GM19035 (cell line): ENCODE data around the gene LSAMP.
A peak's percentile ranks its signal among the peaks of the same experiment; 100 is the strongest.
"Not testable (repeated sequence)": the region's sequence is repeated elsewhere in the genome, so short reads cannot be mapped to it uniquely, and the experiment has no call there.

Source experiments
- ATAC-seq: cut with Tn5 transposase; IDR thresholded peaks from one replicate; pipeline ENCODE4 v1.9.1; 2021; ENCODE audit not compliant: unreplicated experiment

Gene LSAMP

DNA sequence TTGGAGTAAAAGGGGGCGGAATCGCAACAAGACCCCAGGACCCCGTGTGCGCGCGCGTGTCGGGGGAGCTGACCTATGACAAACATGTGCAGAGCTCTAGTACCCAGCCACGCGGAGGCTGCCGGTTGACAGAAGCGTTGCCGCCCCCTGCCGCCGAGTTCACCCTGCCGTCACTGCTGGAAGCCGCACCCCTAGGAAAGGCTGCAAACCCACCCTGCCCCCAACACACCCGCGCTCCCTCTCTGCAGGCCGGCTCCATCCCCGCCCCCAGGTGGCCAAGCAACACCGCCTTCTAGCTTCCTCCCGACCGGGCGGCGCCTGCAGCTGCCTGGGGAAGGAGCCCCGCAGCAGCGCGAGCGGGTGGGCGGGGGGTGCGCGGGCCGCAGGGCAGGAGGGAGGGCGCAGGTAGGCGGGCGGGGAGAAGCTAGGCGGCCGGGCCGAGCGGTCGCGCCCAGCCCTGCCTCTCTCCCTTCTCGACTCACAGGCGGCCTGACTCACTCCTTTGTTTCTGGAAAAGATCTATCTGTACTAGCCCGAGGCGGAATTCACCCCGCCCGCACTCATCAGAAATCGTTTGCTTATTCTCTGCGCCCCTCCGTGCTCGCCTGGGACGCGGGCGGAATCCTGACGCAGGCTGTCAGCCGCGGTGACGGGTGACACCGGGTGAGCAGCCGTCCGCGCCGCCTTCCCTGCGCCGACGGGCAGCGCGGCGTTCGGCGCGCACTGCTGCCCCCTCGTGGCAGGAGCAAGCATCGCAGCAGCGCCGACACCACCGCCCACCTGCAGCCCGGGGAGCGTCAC lies 661.1 kb downstream of the LSAMP start:
- ATAC-seq = peak; percentile 88

DNA sequence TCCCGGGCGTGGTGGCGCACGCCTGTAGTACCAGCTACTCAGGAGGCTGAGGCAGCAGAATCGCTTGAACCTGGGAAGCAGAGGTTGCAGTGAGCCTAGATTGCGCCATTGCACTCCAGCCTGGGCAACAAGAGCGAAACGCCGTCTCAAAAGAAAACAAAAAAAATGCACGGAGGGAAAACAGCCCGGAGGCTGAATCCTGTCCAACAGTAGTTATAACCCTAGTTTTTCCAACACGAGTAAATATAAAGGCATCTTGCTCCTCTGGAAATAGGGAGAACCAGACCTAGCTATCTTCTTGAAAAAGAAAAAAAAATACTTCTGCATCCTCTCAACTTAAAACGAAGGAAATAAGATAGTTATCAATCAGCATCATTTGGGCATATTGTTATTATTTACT lies 661.9 kb downstream of the LSAMP start:
- ATAC-seq = not testable (repeated sequence)

DNA sequence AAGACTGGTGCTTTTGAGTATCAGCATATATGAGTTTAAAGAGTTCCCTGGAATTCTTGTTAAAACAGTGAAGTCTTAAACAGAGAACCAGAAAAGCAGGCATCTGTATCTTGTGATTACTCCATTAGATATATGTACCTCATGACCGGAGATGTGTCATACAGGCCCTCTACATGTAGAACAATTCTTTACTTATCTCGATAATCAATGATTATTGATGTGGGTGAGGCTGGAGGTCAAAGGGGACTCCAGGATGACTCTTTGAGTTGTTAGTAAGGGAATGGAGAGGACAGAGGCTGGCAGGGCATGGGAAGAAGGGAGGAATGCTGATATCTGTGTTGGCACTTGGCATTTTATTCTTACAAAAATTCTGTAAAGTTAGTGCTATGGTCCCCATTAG lies 666.3 kb downstream of the LSAMP start:
- ATAC-seq = no peak

DNA sequence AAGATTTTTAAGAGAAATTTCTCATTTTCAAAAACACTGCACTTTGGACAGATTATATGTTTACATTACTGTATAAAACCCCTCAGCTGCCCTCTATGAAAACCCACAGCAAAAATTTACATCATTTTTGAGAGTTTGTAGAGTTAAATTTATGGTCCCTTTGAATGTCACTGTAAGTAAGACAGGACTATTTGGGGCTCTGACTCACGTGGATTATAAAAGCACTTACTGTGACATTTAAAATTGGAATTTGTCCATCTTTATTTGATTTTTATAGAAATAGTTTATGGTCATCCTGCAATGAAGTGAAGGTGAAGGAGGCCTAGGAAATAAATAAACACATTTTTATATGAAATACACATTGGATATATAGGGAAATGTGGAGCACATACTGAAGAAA lies 672.3 kb downstream of the LSAMP start:
- ATAC-seq = no peak

DNA sequence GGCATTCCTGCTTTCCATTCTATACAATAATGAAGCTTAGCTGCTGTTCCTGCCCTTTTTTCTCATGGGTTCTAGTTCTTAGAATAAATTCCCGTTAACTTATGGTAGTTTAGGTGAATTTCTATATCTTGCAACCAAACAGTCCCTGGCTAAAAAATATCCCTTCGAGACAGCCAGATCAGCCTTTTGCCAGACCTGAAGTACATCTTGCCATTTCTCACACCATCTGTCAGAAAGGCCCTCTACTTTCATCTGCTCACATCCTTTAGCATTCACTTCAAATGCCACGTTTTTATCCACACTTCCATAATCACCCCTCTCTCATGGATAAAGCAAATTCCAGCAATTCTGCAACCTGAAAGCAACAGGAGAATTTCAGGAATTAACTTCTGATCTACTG lies 676.6 kb downstream of the LSAMP start:
- ATAC-seq = no peak

DNA sequence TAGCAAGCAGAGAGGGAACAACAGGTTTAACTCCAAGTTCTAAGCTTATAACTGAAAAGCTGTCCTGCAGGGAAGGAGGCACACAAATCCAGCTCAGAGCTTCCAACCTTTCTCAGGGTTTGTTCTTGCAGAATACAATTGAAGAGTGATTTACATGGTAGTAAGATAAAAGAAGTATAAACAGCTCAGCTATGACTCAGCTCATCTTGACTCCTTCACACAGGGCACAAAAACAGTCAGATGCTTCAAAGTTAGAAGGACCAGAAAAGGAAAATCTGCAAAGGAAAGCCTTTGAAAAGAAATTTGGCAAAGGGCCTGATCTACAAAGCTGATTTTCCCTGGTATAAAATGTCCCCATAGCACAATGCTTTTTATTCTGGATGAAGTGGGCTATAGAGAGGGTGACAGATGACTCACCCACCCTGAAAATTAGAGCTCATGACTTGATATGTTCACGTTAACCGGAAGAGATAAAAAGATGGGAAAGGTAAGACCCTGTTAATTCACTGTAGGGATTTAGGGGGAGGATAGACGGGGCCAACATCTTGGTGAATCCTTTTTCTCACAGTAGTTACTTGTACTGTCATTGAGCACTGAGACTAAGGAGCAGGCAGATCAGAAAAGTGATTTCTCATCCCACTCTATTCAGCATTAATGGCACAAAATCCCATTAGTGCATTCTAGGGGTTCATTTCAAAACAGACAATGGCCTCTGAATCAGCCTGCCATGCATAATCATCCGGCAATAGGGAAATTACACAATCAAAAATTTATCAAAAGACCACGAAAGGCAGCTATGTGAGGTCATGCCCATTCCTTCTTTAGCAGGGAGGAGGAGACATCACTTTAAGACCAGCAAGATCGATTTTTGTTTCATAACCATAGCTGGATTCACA lies 678.5 kb downstream of the LSAMP start:
- ATAC-seq = no peak

DNA sequence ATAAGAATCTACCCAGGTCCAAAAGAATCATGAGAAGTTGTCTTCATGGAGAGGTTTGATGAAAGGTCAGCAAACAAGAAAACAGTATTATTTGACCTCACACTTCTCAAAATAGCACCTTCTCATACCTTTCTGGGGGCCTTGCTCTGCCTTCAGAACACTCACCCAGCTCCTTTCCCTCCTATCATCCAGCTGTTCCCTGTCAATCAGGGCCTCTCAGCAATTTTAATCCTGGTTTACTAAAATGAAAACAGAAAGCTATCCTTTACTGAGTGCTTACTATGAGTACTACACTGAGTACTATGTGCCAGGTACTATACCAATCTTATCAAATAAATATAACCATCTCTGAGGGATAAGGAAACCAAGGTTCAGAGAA lies 683.4 kb downstream of the LSAMP start:
- ATAC-seq = no peak

DNA sequence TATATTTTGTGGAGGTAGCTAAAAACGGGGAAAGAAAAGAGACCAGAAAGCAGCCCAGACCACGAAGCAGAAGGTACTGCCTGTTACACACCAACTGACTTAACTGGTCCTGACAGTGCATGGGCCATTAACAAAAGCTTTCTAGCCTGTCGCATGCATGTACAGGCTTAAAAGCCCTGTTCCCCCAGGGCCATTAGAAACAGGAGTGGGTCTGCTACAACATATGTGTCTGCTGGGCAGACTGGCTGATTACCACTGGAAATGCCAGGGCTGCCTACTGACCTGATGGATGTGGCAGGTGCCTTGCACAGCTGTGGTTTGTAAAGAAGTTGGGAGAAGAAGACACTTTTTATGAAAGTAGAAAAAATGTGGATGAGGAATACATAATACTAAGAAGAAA lies 684.6 kb downstream of the LSAMP start:
- no peak for ATAC-seq

DNA sequence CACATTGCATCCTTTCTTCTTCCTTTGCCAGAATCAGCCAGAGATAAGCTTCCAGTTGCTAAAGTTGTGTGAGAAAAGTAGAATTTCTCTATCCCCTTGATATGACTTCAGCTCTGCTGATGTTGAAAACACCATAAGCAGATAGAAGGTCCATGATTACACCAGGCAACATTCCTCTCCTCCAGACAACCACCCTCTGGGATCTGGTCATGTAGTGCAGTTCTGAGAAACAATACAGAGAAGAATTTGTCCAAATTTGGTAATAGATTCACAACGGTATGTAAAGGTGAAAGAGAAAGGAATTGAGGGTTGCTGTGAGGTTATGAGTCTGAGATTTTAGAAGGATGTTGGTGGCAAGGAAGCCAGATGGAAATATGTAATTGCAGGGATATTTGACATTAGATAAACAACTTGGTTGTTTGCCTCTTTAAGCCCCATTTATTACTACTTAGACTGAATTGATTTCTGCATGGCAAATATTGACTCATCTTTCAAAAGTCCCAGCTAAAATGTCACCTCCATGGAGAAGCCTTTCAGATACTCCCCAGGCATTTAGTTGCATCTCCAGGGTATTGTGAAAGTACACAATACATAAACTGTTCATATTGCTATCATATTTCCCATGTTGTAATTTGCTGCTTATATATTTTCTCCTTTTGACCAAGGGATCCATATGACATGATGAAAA lies 687.1 kb downstream of the LSAMP start:
- no peak for ATAC-seq

DNA sequence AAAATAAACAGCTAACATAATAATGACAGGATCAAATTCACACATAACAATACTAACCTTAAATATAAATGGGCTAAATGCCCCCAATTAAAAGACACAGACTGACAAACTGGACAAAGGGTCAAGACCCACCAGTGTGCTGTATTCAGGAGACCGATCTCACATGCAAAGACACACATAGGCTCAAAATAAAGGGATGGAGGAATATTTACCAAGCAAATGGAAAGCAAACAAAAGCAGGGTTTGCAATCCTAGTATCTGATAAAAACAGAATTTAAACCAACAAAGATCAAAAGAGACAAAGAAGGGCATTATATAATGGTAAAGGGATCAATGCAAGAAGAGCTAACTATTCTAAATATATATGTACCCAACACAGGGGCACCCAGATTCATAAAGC lies 692.3 kb downstream of the LSAMP start:
- ATAC-seq = not testable (repeated sequence)
